ENCODE data around the gene PERM1. TPM values are rescaled to one million over a fixed set of nuclear protein-coding genes. Genes with fewer than 3 reads are reported as not detected.
"Not testable (repeated sequence)": the region's sequence is repeated elsewhere in the genome, so short reads cannot be mapped to it uniquely, and the experiment has no call there.

PERM1 gene
- total RNA-seq, 1 donor from 2014 or later: not detected

GRCh38 chr1:950881-951280 lies 31.0 kb downstream of the PERM1 start:
- no peak for DNase-seq (ENCODE audit: low spot score)

DNA sequence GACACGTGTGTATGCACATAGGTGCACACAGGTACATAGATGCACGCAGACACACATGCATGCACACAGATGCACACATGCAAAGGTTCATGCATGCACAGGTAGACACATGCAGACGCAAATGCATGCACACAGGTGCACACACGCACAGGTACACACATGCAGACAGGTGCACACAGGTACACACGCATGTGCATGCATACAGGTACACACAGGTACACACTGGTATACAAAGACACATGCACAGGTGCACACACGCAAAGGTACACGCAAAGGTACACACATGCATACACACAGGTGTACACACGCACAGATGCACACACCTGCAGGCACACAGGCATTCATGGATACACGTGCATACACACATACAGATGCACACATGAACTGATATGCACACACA lies 31.6 kb downstream of the PERM1 start:
- no peak for DNase-seq (ENCODE audit: low spot score)

DNA sequence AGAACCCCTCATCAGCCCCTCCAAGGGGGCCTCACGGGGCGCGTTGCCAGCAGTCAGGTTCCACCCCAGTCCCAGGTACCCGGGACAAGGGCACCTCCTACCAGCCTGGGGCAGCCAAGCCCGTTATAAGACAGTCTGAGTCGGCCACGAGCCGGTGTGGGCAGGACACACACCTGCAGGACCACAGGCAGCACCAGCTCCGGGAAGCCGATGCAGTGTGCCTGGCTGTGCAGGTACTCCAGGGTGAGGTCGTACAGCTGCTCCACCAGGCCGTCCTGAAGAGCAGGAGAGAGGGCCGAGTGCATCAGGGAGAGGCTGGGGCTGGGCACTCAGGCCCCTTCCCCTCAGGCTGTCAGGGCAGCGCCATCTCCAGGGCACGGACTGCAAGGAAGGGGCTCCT lies 33.9 kb downstream of the PERM1 start:
- DNase-seq (ENCODE audit: low spot score): no peak

DNA sequence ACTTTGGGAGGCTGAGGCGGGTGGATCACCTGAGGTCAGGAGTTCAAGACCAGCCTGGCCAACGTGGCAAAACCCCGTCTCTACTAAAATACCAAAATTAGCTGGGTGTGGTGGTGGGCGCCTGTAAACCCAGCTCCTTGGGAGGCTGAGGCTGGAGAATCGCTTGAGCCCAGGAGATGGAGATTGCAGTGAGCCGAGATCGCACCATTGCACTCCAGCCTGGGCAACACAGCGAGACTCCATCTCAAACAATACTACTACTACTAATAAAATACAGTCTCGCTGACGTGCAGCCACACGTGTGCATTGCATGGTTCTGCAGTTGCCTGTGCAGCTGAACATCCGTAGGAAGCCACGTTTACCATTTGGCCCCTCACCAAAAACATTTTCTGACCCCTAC lies 35.1 kb downstream of the PERM1 start:
- not testable (repeated sequence) for DNase-seq (ENCODE audit: low spot score)

GRCh38 chr1:945688-946556 lies 36.0 kb downstream of the PERM1 start:
- no peak for DNase-seq (ENCODE audit: low spot score)

- DNase-seq (ENCODE audit: low spot score): no peak
These were observed 37.3 kb downstream of the PERM1 start for GRCh38 chr1:944341-945325.

DNA sequence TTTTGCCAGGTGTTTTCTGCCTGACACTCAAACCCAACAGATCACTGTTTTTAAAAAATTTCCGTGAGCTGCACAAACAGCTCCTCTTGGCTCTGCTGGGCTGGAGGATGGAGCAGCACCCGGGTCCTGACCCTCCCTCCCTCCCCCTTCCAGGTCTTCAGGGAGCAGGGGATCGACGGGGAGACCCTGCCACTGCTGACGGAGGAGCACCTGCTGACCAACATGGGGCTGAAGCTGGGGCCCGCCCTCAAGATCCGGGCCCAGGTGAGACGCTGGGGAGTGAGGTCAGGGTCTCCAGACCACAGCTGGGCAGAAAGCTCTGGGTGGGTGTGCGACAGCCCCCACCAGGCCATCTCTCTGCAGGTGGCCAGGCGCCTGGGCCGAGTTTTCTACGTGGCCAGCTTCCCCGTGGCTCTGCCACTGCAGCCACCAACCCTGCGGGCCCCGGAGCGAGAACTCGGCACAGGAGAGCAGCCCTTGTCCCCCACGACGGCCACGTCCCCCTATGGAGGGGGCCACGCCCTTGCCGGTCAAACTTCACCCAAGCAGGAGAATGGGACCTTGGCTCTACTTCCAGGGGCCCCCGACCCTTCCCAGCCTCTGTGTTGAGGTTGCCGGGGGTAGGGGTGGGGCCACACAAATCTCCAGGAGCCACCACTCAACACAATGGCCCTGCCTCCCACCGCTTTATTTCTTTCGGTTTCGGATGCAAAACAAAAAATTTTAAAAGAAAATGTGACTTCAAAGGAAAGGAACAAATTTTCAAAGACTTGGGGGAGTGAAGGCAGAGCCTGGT lies 38.1 kb downstream of the PERM1 start:
- no peak for DNase-seq (ENCODE audit: low spot score)

DNA sequence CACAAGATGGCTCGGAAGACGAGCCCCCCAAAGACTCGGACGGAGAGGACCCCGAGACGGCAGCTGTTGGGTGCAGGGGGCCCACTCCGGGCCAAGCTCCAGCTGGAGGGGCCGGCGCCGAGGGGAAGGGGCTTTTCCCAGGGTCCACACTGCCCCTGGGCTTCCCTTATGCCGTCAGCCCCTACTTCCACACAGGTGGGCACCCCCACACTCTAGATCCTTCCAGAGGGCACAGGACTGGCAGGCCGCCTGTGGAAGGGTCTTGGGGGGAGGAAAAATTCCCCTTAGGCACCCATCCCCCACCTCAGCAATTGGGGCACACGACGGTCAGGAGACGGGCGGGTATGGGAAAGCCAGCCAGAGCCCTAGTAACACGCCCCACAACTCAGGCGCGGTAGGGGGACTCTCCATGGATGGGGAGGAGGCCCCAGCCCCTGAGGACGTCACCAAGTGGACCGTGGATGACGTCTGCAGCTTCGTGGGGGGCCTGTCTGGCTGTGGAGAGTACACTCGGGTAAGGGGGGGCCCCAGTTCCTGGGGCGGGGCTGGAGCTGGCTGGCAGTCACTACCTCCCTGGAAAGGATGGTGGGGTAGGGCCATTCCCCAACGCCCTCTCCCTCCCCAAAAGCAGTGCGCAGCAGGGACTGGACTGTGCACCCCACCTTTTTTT lies 38.9 kb downstream of the PERM1 start:
- no peak for DNase-seq (ENCODE audit: low spot score)

DNA sequence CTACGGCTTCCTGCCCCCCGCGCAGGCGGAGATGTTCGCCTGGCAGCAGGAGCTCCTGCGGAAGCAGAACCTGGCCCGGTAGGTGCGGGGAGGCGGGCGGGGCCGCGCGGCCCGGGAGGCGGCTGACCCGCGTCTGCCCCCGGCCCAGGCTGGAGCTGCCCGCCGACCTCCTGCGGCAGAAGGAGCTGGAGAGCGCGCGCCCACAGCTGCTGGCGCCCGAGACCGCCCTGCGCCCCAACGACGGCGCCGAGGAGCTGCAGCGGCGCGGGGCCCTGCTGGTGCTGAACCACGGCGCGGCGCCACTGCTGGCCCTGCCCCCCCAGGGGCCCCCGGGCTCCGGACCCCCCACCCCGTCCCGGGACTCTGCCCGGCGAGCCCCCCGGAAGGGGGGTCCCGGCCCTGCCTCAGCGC lies 39.5 kb downstream of the PERM1 start:
- DNase-seq (ENCODE audit: low spot score): no peak

GRCh38 chr1:941588-942383 lies 40.1 kb downstream of the PERM1 start:
- DNase-seq (ENCODE audit: low spot score): no peak

GRCh38 chr1:941015-941587 lies 40.8 kb downstream of the PERM1 start:
- DNase-seq (ENCODE audit: low spot score): no peak

- no peak for DNase-seq (ENCODE audit: low spot score)
These were observed 41.5 kb downstream of the PERM1 start for GRCh38 chr1:940107-941014.

DNA sequence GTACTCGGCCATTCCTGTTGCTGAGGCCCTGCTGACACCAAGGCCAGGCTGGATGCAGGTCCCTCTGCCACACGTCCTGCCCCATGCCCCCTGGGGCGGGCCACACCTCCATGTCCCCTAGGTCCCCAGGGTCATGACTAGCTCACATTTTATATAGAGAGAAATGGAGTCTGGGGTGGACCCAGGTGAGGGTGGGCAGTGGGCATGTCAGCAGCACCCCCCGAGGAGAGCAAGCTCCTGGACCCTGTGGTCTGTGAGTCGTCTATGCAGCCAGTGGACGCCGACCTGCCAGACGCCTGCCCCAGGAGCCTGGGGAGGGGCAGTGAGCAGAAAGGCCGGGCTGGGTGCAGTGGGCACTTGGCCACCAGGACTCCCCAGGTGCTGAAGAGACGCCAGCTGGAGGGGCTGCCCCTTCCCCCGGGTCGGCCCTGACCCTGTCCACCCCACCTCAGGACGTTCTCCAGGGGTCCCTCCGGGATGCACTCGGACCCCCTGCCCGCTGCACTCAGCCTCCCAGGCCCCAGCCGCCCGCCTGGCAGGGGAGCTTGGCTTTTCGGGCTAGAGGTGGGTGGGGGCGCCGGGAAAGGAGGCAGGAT lies 42.3 kb downstream of the PERM1 start:
- no peak for DNase-seq (ENCODE audit: low spot score)

DNA sequence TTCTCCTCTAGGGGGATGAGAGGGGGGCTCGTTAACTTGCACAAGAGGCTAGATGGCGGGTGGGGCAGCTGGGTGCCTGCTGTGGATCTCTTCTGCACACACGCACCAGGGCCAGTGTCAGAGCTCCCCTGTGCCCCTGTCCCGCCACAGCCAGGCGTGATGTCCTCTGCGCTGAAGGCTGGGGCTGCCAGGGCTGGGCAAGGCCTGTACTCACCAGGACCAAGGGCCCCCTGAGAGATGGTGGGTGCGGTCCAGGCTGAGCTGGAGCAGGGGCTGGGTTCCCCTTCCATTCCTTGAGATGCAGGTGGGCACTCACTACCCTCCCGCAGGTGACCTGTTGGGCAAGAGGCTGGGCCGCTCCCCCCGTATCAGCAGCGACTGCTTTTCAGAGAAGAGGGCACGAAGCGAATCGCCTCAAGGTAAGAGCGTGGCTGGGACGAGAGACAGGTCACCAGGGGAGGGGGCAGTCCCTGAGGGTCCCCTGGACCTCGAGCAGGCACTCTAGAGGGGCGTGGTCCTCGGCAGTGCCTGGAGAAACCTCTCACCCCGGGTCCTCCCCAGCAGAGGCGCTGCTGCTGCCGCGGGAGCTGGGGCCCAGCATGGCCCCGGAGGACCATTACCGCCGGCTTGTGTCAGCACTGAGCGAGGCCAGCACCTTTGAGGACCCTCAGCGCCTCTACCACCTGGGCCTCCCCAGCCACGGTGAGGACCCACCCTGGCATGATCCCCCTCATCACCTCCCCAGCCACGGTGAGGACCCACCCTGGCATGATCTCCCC lies 43.0 kb downstream of the PERM1 start:
- no peak for DNase-seq (ENCODE audit: low spot score)

- no peak for DNase-seq (ENCODE audit: low spot score)
These were observed 43.7 kb downstream of the PERM1 start for GRCh38 chr1:938088-938683.

- no peak for DNase-seq (ENCODE audit: low spot score)
These were observed 44.4 kb downstream of the PERM1 start for GRCh38 chr1:937521-937920.
